Parathyroid adenoma (tissue), 2 donors: ENCODE measurements around the gene SOS2.

Source experiments
- H2AFZ ChIP-seq: fragments of 300-600 bp; sonication (generic); one replicate; pipeline ENCODE4 v1.7.0; 2017; ENCODE audit warnings: antibody characterized with exemption, mild to moderate bottlenecking
- H3K27ac ChIP-seq: fragments of 300-600 bp; sonication (generic); one replicate; pipeline ENCODE4 v1.7.0; 2017
- H3K27me3 ChIP-seq: fragments of 300-600 bp; sonication (generic); one replicate; pipeline ENCODE4 v1.7.0; 2017; ENCODE audit warnings: low read length; ENCODE audit not compliant: control insufficient read depth, insufficient read depth
- H3K36me3 ChIP-seq: fragments of 300-600 bp; sonication (generic); one replicate; pipeline ENCODE4 v1.7.0; 2017; ENCODE audit warnings: low read length; ENCODE audit not compliant: control insufficient read depth, insufficient read depth
- H3K4me1 ChIP-seq: fragments of 300-600 bp; sonication (generic); one replicate; pipeline ENCODE4 v1.7.0; 2017; ENCODE audit warnings: control low read depth
- H3K4me2 ChIP-seq: fragments of 300-600 bp; sonication (generic); one replicate; pipeline ENCODE4 v1.7.0; 2017; ENCODE audit warnings: low read length
- H3K4me3 ChIP-seq: fragments of 300-600 bp; sonication (generic); one replicate; pipeline ENCODE4 v1.7.0; 2017; ENCODE audit warnings: low read depth, low read length
- H3K79me2 ChIP-seq: fragments of 300-600 bp; sonication (generic); one replicate; pipeline ENCODE4 v1.7.0; 2017; ENCODE audit warnings: control low read depth
- H3K9ac ChIP-seq: fragments of 300-600 bp; sonication (generic); one replicate; pipeline ENCODE4 v1.7.0; 2017; ENCODE audit warnings: mild to moderate bottlenecking
- H3K9me3 ChIP-seq: fragments of 300-600 bp; sonication (generic); one replicate; pipeline ENCODE4 v1.7.0; 2017; ENCODE audit warnings: low read length; ENCODE audit not compliant: control insufficient read depth
- TF ChIP-seq, protein P1 (sequence below): fragments of 300-600 bp; sonication (generic); IDR thresholded peaks from one replicate; pipeline ENCODE4 v1.7.0; 2017; ENCODE audit warnings: antibody characterized with exemption, mild to moderate bottlenecking
- donor health status: primary hyperparathyroidism.

Gene SOS2

DNA sequence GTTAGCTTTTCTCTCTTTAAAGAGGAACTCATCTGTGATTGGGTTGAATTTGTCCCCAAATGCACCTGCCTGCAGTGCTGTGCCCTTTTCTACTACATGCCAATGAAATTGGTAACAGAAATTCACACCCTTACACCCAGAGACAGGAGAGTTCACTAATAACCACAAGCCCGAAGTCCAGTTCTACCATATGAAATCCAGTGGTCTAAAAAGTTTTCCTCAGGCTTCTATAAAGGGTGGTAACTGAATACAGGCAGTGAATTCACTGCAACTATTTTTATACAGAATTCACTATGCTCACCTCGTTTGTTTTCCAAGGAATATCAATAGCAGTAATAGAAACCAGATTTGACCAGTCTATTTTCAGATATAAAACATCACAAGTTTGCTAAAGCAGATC is 31.5 kb upstream of the SOS2 start:
- H3K36me3 ChIP-seq, result no peaks in the 10 kb centered on the region
- no peak overlapping the region for H3K4me2 ChIP-seq
- no peaks in the 10 kb centered on the region for H3K79me2 ChIP-seq
- H3K4me3 ChIP-seq, result no peak overlapping the region
- no peak overlapping the region for H2AFZ ChIP-seq
- H3K27me3 ChIP-seq, result no peaks in the 10 kb centered on the region
- no peak overlapping the region for H3K27ac ChIP-seq
- TF ChIP-seq, protein P1, sequence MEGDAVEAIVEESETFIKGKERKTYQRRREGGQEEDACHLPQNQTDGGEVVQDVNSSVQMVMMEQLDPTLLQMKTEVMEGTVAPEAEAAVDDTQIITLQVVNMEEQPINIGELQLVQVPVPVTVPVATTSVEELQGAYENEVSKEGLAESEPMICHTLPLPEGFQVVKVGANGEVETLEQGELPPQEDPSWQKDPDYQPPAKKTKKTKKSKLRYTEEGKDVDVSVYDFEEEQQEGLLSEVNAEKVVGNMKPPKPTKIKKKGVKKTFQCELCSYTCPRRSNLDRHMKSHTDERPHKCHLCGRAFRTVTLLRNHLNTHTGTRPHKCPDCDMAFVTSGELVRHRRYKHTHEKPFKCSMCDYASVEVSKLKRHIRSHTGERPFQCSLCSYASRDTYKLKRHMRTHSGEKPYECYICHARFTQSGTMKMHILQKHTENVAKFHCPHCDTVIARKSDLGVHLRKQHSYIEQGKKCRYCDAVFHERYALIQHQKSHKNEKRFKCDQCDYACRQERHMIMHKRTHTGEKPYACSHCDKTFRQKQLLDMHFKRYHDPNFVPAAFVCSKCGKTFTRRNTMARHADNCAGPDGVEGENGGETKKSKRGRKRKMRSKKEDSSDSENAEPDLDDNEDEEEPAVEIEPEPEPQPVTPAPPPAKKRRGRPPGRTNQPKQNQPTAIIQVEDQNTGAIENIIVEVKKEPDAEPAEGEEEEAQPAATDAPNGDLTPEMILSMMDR, result no peak
- no peak overlapping the region for H3K9ac ChIP-seq
- H3K9me3 ChIP-seq, result no peaks in the 10 kb centered on the region
- H3K4me1 ChIP-seq, result no peaks in the 10 kb centered on the region

DNA sequence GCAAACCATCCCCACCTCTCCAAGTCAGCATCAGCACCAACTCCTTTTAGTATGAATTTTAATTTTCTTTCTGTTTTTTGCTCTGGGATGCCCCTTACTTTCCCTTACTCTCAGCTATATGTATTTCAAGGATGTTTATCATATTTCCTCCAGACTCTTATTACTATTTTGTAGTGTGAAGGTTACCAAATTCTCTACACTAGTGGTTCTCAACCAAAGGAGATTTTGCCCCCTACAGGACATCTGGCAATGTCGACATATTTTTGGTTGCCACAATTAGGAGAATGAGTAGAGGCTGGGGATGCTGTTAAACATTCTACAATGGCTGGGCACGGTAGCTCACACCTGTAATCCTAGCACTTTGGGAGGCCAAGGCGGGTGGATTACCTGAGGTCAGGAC is 29.1 kb upstream of the SOS2 start:
- no peaks in the 10 kb centered on the region for H3K4me1 ChIP-seq
- H3K79me2 ChIP-seq, result no peaks in the 10 kb centered on the region
- TF ChIP-seq, protein P1, result peak; percentile 42
- no peak overlapping the region for H3K4me2 ChIP-seq
- H3K27me3 ChIP-seq, result no peaks in the 10 kb centered on the region
- H3K9me3 ChIP-seq, result no peaks in the 10 kb centered on the region
- no peak overlapping the region for H3K27ac ChIP-seq
- H3K36me3 ChIP-seq, result no peaks in the 10 kb centered on the region
- no peak overlapping the region for H2AFZ ChIP-seq
- no peak overlapping the region for H3K9ac ChIP-seq
- no peak overlapping the region for H3K4me3 ChIP-seq

DNA sequence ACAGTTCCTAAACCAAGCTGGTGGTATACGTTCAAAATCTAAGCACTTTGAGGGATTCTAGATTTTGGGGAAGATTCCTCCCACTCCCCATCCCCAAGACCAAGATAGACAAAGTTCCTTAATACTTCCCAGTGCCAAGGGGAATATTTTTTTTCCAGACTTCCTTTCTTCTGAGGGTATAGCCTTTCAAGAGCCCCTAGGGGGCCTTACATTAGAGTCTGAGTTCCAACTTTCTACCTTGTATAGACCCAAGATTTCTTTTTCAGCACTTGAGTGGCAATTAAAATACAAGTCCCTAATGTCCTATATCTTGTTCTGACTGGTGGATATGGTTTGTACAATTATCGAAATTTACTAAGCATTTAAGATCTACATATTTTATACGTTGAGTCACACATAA is 28.7 kb upstream of the SOS2 start:
- Histone ChIP-seq H3K27me3 (no peaks in the 10 kb centered on the region), H3K27ac (no peak overlapping the region), H3K4me2 (no peak overlapping the region), H3K79me2 (no peaks in the 10 kb centered on the region), H3K4me1 (no peaks in the 10 kb centered on the region), H3K36me3 (no peaks in the 10 kb centered on the region), H3K4me3 (no peak overlapping the region), H2AFZ (no peak overlapping the region), H3K9me3 (no peaks in the 10 kb centered on the region), H3K9ac (no peak overlapping the region)
- TF ChIP-seq, protein P1, result no peak

DNA sequence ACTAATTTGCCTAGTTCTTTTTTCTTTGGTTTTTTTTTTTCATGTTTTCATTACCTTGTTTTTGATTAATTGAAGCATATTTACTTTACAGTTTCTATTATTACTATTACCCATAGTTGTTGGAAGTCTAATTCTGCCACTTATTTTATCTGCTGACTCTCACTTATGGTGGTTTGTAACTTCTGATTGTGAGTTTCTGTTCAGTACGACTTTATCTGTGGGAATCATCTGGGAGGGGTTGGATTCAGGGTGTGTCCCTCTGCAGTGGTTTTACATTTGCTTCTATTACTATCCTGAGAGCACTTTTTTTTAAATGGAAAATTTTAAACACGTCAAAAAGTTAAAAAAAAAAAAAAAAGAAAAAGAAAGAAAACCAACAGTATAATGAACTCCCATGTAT is 26.4 kb upstream of the SOS2 start:
- Histone ChIP-seq H3K79me2 (no peaks in the 10 kb centered on the region), H3K9ac (no peak overlapping the region), H3K27me3 (no peaks in the 10 kb centered on the region), H3K4me2 (no peak overlapping the region), H3K9me3 (no peaks in the 10 kb centered on the region), H3K36me3 (no peaks in the 10 kb centered on the region), H2AFZ (no peak overlapping the region), H3K27ac (no peak overlapping the region), H3K4me1 (no peaks in the 10 kb centered on the region), H3K4me3 (no peak overlapping the region)
- TF ChIP-seq, protein P1, result no peak

DNA sequence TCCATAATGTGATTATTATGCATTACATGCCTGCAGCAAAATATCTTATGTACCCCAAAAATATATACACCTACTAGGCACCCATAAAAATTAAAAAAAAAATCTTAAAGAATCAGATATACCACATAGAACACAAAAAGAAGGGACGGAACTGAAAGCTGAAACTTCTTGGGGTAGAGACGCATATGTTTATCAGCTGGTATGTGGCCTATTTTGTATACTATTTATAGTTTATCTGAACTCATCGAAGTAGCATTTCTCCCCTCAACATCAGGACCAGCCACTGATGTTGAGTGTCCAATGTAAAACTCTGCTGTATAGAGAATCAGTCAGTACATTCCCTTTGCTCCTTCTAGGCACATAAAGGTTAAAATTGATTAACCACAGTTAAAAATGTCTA is 22.9 kb upstream of the SOS2 start:
- H3K4me3 ChIP-seq, result no peak overlapping the region
- no peak overlapping the region for H3K27ac ChIP-seq
- H3K79me2 ChIP-seq, result no peaks in the 10 kb centered on the region
- H3K4me1 ChIP-seq, result no peaks in the 10 kb centered on the region
- no peak overlapping the region for H3K9ac ChIP-seq
- no peaks in the 10 kb centered on the region for H3K9me3 ChIP-seq
- TF ChIP-seq, protein P1, result no peak
- H3K36me3 ChIP-seq, result no peaks in the 10 kb centered on the region
- no peak overlapping the region for H3K4me2 ChIP-seq
- H2AFZ ChIP-seq, result no peak overlapping the region
- no peaks in the 10 kb centered on the region for H3K27me3 ChIP-seq
